Neural progenitor cell (in vitro differentiated cells): ENCODE data around the gene ZNF772.

Experiments used
- EZH2 ChIP-seq: fragments of 200-600 bp; sonication (generic); IDR thresholded peaks from 2 replicates; pipeline ENCODE4 v1.6.1; 2017; ENCODE audit warnings: antibody characterized with exemption, mild to moderate bottlenecking, moderate library complexity
- TF ChIP-seq, protein P1 (sequence below): fragments of 200-600 bp; sonication (generic); IDR thresholded peaks from 2 replicates; pipeline ENCODE4 v1.5.1; 2017; ENCODE audit warnings: antibody characterized with exemption, mild to moderate bottlenecking

DNA sequence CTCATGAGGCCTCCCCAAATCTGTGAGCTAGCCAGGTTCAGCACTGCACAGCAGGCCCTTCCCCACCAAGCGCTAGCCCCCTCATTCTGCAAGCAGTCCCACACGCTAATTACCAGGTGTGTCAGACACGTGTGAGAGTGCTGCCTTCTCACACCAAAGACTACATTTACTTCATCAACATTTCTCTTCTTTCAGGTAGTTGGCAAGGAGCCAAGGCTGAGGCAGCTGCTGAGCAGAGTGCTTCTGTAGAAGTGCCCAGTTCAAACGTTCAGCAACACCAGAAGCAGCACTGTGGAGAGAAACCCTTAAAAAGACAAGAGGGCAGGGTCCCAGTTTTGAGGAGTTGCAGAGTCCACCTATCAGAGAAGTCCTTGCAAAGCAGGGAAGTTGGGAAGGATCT, 28.8 kb upstream of the ZNF772 start:
- TF ChIP-seq, protein P1, sequence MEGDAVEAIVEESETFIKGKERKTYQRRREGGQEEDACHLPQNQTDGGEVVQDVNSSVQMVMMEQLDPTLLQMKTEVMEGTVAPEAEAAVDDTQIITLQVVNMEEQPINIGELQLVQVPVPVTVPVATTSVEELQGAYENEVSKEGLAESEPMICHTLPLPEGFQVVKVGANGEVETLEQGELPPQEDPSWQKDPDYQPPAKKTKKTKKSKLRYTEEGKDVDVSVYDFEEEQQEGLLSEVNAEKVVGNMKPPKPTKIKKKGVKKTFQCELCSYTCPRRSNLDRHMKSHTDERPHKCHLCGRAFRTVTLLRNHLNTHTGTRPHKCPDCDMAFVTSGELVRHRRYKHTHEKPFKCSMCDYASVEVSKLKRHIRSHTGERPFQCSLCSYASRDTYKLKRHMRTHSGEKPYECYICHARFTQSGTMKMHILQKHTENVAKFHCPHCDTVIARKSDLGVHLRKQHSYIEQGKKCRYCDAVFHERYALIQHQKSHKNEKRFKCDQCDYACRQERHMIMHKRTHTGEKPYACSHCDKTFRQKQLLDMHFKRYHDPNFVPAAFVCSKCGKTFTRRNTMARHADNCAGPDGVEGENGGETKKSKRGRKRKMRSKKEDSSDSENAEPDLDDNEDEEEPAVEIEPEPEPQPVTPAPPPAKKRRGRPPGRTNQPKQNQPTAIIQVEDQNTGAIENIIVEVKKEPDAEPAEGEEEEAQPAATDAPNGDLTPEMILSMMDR, result no peak
- TF ChIP-seq EZH2, result no peak
